GM18867 (cell line): ENCODE measurements around the gene SPTLC2.
"Not testable (repeated sequence)": the region's sequence is repeated elsewhere in the genome, so short reads cannot be mapped to it uniquely, and the experiment has no call there.

Source experiments
- ATAC-seq: cut with Tn5 transposase; IDR thresholded peaks from one replicate; pipeline ENCODE4 v1.9.1; 2021; ENCODE audit warnings: mild to moderate bottlenecking, moderate library complexity; ENCODE audit not compliant: unreplicated experiment

Gene SPTLC2, protein sequence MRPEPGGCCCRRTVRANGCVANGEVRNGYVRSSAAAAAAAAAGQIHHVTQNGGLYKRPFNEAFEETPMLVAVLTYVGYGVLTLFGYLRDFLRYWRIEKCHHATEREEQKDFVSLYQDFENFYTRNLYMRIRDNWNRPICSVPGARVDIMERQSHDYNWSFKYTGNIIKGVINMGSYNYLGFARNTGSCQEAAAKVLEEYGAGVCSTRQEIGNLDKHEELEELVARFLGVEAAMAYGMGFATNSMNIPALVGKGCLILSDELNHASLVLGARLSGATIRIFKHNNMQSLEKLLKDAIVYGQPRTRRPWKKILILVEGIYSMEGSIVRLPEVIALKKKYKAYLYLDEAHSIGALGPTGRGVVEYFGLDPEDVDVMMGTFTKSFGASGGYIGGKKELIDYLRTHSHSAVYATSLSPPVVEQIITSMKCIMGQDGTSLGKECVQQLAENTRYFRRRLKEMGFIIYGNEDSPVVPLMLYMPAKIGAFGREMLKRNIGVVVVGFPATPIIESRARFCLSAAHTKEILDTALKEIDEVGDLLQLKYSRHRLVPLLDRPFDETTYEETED

DNA sequence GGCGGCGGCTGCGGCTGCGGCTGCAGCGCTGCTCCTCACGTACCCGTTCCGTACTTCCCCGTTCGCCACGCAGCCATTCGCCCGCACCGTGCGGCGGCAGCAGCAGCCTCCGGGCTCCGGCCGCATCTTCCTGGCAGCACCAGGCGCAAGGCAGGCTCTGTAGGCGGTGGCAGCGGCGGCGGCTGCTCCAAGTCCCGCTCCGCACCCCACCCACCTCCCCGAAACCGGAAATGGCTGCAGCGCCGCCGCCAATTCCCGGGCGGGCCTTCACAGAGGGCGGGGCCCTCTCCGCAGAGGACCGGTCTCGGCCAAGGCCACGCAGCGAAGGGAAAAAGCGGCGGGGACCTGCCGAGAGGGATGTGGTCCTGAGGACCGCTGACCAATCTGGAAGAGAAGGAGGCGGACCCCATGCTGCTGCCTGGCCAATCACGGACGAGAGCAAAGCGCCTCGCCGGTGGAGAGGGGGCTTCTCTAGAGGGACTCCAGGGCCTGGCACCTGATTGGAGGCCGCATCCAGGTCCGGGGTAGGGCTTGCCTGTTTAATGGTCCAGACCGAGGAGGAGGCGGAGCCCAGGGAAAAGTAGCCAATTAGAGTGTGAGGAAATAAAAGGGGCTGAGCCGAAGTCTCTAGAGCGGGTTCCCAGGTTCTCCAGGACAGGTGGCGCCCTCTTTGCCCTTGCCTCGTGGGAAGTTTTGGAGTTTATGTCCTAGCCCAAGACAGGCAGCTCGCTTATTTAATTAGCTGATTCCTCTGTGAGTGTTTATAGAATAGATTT, at the start of gene SPTLC2:
Gene SPTLC2, minus strand, starts transcription at position 184 of the 776 bp plus-strand sequence. Its CDS starts 58 bp downstream, at position 126.
- peak; percentile 93 for ATAC-seq

- ATAC-seq: no peak
Observed at GRCh38 chr14:77663293-77663692, 46.9 kb upstream of the SPTLC2 start.

DNA sequence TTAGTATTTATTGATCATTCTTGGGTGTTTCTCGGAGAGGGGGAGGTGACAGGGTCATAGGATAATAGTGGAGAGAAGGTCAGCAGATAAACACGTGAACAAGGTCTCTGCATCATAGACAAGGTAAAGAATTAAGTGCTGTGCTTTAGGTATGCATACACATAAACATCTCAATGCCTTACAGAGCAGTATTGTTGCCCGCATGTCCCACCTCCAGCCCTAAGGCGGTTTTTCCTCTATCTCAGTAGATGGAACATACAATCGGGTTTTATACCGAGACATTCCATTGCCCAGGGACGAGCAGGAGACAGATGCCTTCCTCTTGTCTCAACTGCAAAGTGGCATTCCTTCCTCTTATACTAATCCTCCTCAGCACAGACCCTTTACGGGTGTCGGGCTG, 45.1 kb upstream of the SPTLC2 start:
- ATAC-seq: not testable (repeated sequence)

DNA sequence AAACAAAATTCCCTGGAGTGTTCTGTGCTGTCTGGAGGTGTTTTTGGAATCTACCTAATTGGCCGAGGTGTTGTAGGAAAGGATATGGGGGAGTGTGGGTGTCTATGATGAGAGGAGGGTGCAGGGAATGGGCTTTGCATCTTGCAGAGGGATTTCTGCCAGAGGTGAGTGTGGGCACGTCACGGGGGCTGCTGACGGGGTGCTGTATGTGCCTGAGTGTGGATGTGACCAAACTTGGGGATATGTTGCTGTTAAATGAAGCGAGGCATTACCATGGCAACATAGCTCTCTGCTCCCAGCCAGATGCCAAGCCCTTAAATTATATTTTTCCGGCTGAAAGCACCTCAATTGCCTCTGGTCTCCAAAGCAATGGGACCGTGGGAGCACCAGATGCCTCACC, 44.3 kb upstream of the SPTLC2 start:
- ATAC-seq: no peak

DNA sequence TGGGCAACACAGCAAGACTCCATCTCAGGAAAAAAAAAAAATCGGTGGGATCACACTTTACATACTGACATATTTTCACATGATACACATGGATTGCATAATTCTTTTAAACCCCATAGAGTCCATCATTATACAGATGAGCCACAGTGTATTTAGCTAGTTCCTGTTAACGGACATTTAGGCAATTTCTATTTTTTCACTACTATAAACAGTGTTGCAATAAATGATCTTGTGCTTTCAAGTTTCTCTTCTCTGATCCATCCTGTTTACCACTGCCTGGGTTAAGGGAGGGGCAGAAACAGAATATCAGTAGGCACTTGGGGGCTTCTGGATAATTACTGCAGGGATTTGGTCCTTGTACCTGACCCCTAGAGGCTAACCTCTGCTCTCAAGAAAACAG, 43.4 kb upstream of the SPTLC2 start:
- ATAC-seq: no peak

- ATAC-seq: no peak
Observed at GRCh38 chr14:77657280-77657679, 40.8 kb upstream of the SPTLC2 start.

DNA sequence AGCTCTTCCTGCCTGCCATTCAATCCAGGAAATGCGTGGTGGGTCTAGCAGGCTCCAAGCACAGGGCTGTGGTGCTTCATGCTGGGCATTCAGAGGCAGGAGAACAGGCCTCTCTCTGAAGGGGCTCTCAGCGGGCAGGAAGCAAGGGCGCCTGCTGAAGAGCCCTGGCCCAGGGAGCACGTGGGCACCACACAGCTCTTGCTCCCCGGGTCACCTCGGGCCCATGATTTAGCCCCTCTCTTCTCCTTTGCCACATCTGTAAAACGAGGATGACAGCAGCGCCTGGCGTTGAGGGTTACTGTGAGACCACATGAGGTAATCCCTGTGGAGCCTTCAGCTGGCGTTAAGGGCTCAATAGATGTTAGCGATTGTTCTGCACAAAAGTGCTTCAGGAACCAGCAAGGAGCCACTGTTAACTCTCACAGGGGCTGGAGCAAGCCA, 37.6 kb upstream of the SPTLC2 start:
- no peak for ATAC-seq

DNA sequence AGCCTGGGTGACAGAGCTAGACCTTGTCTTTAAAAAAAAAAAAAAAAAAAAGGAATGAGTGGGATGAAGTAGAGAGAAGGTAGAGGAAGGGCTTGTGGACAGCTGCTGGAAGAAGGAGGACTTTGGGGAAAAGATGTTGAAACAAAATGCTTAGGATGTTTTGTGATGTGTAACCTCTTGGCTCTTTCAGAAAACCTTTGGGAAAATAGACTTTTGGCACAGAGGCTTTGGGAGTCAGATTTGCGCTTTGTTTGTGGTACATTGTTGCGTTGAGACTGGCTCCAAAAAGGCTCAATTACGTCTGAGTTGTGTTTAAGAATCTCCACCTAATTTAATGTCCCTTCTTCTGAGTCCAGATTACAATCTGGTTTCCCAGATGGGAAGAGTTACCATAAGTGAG, 32.9 kb upstream of the SPTLC2 start:
- no peak for ATAC-seq

GRCh38 chr14:77648520-77649200, 32.2 kb upstream of the SPTLC2 start:
- no peak for ATAC-seq

- no peak for ATAC-seq
Observed at GRCh38 chr14:77647853-77648252, 31.4 kb upstream of the SPTLC2 start.

- ATAC-seq: no peak
Observed at GRCh38 chr14:77646907-77647306, 30.5 kb upstream of the SPTLC2 start.

DNA sequence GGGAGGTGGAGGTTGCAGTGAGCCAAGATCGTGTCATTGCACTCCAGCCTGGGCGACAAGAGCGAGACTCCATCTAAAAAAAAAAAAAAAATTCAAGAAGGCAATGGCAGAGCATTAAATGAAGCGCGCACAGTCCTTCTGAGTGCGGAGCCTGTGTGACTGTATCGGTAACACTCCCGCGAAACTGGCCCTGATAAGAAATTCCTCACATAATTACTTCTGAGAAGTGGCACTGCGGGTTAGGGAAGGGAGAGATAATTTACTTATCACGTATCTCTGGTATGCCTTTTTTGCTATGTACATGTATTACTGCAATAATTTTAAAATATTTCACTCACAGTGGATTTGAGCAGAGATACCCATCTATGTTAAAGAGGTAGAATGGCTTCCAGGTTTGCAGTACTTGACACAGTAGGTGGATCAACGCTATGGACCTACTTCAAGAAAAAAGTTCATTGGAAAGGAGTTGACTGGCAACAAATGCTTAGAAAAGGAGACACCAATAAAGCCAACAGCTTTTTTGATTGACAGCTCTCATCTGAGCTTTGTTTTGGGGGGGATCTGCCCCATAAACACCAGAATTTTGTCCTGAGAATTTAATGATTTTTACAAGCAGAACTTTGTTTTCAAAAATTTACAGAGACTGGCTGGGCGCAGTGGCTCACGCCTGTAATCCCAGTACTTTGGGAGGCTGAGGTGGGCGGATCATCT, 29.2 kb upstream of the SPTLC2 start:
- no peak for ATAC-seq

DNA sequence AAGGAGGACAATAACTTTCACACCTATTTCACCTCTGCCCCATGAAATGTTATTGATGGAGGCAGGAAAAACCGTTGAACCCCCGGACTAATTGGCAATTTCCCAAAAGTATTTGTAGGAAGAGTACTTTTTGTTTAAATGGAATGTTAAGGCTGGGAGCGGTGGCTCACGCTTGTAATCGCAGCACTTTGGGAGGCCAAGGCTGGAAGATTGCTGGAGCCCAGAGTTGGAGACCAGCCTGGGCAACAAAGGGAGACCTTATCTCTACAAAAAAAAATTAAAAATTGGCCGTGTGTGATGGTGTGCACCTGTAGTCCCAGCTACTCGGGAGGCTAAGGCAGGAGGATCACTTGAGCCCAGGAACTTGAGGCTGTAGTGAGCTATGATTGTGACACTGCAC, 26.0 kb upstream of the SPTLC2 start:
- ATAC-seq: no peak

GRCh38 chr14:77641534-77642341, 25.3 kb upstream of the SPTLC2 start:
- peak; percentile 75 for ATAC-seq

DNA sequence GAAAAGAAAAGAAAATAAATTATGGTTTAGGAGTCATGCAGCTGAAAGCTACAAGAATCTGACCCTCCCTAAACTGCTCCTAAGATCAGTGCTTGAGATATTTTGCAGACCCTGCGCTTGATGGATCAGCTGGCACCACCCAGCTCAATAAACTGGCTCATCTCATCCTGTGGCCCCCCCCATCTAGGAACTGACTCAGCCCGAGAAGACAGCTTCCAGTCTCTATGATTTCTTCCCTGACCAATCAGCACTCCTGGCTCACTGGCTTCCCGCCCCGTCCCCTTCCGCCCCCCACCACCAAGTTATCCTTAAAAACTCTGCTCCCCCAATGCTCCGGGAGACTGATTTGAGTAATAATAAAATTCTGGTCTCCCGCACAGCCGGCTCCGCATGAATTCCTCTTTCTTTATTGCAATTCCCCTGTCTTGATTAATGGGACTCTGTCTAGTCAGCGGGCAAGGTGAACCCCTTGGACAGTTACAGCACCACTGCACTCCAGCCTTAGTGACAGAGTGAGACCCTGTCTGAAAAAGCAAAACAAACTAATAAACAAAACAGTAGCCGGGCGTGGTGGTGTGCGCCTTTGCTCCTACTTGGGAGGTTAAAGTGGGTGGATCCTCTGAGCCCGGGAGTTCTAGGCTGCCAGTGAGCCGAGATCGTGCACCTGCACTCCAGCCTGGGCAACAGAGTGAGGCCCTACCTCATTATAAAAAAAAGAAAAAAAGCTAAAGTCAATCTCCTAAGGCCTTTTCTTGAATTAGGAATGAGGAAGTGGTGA, 24.5 kb upstream of the SPTLC2 start:
- ATAC-seq: no peak

DNA sequence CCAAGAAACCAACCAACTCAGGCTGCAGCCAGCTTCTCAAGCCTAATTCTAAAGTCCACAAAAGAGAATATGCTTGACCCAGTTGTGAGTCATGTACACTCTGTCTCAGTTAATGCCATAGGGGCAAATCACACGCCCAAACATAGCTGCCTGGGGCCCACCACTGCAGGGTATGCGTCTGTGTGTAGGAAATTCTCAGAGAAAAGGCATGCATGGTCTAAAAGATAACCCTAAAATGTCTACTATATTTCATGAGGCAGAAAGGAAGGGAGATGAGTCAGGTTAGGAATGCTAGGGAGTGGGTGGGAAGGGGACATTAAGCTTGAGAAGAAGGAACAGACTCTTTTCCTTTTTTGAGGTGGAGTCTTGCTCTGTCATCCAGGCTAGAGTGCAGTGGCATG, 22.3 kb upstream of the SPTLC2 start:
- no peak for ATAC-seq

GRCh38 chr14:77635869-77636268, 19.4 kb upstream of the SPTLC2 start:
- not testable (repeated sequence) for ATAC-seq

DNA sequence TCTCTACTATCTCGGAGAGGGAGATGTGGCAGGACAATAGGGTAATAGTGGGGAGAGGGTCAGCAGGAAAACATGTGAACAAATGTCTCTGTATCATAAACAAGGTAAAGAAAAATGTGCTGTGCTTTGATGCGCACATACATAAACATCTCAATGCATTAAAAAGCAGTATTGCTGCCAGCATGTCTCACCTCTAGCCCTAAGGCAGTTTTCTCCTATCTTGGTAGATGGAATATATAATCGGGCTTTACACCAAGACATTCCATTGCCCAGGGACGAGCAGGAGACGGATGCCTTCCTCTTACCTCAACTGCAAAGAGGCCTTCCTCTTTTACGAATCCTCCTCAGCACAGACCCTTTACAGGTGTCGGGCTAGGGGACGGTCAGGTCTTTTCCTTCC, 19.0 kb upstream of the SPTLC2 start:
- ATAC-seq: not testable (repeated sequence)

DNA sequence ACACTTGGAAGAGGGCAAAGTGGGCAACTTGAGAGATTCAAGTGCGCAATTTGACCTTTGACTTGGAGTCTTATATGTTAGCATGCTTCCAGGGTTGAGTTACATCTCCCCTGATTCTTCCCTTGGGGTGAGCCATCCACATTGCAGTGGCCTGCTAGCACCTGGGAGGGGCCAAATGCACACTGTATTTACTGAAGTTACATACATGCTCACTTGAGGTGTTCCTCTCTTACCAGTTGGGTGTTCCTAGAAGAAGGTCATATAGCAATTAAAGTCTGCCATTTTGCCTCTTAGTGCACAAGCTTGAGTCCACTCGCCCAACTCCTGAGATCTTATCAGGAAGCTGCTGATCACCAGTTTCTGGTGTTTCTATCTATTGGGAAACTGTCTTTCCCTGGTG, 13.7 kb upstream of the SPTLC2 start:
- ATAC-seq: no peak
